ENCODE measurements around the gene LRRC8D. TPM values are rescaled to one million over a fixed set of nuclear protein-coding genes. Genes with fewer than 3 reads are reported as not detected.

LRRC8D gene
- total RNA-seq, 1 experiment from 2014 or later = 37.2 TPM

DNA sequence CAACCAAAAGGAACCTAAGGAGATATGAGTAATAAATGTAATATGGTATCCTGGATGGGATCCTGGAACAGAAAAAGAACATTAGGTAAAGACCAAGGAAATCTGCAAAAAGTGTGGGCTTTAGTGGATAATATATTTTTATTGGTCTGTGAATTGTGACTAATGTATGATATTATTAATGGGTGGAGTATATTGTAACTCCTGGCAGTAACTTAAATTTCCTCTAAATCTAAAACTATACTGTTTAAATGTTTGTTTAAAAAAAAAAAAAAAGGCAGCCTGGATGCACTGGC, 68.4 kb downstream of the LRRC8D start:
- peaks cover 0 to 4% (median 0%) of the 10 kb centered on the region in 3 experiments; a peak in 3 of 7 replicates for H3K36me3 Mint-ChIP-seq (ENCODE audit: insufficient read depth in 1 of 3, low read depth in 3 of 3)
- DNase-seq = no peak

More for the DNA sequence above, 68.4 kb downstream of the LRRC8D start:
- no peak overlapping the region for H3K23ac ChIP-seq (ENCODE audit: insufficient read length, low read depth, low read length)
- H3K79me1 ChIP-seq (ENCODE audit: insufficient read depth, low read depth, low read length, poor library complexity, severe bottlenecking) = peaks cover 3% of the 10 kb centered on the region
- no peaks in the 10 kb centered on the region for H3K9me3 Mint-ChIP-seq
- H4K20me1 ChIP-seq (ENCODE audit: control insufficient read depth, insufficient read depth, insufficient read length) = no peaks in the 10 kb centered on the region
- no peak overlapping the region for H4K91ac ChIP-seq (ENCODE audit: insufficient read length, low read depth, low read length)
- no peak overlapping the region for H2AK5ac ChIP-seq (ENCODE audit: insufficient read length, low read length)
- H3K18ac ChIP-seq (ENCODE audit: insufficient read length, low read depth, low read length) = no peak overlapping the region
- H2AFZ ChIP-seq (ENCODE audit: low read length) = no peak overlapping the region
- peaks cover 2% of the 10 kb centered on the region; the same call in 1 of the 2 replicates for H3K79me2 ChIP-seq (ENCODE audit: insufficient read depth, low read length)
- H2BK5ac ChIP-seq (ENCODE audit: insufficient read length, low read length) = no peak overlapping the region
- no peaks in the 10 kb centered on the region for H3K23me2 ChIP-seq (ENCODE audit: insufficient read length, low read depth, low read length, poor library complexity, severe bottlenecking)
- no peak overlapping the region for H3K14ac ChIP-seq (ENCODE audit: insufficient read depth, low read length)
- H2BK15ac ChIP-seq (ENCODE audit: low read depth, low read length) = no peak overlapping the region
- H2BK120ac ChIP-seq (ENCODE audit: low read depth, low read length, poor library complexity, severe bottlenecking) = no peak overlapping the region
- H2BK20ac ChIP-seq (ENCODE audit: low read depth, low read length, poor library complexity, severe bottlenecking) = no peak overlapping the region
- no peak overlapping the region for H3K9ac ChIP-seq (ENCODE audit: extremely low read depth, insufficient read length, low read length)
- no peak for TF ChIP-seq CTCF (conservative IDR thresholded peaks at IDR 0.05)
- H3K4me1 ChIP-seq (ENCODE audit: insufficient read depth, low read length) = peaks cover 3% of the 10 kb centered on the region; the same call in 1 of the 2 replicates
- H4K8ac ChIP-seq (replicated peaks; ENCODE audit: insufficient read length, low read depth, low read length) = no peak overlapping the region
- no peak overlapping the region for H2BK12ac ChIP-seq (ENCODE audit: insufficient read length, low read depth, low read length)
- no peak overlapping the region for H3K4me2 ChIP-seq (ENCODE audit: insufficient read depth, insufficient read length, low read length)
- no peak overlapping the region for H3K4ac ChIP-seq (ENCODE audit: low read depth, low read length)
- H3K27me3 Mint-ChIP-seq (ENCODE audit: low read depth) = no peaks in the 10 kb centered on the region
- H3K27ac ChIP-seq (ENCODE audit: insufficient read length, low read depth, low read length) = no peak overlapping the region
- H3K27ac Mint-ChIP-seq = no peak overlapping the region
- no peak overlapping the region for H3T11ph ChIP-seq (ENCODE audit: low read length)
- no peaks in the 10 kb centered on the region for H3K9me3 ChIP-seq (ENCODE audit: control insufficient read depth, low read depth, low read length)
- H4K5ac ChIP-seq (ENCODE audit: insufficient read length, low read depth, low read length) = no peak overlapping the region
- no peaks in the 10 kb centered on the region for H3K27me3 ChIP-seq (ENCODE audit: insufficient read depth, low read length)
- no peak overlapping the region for H3K56ac ChIP-seq (ENCODE audit: insufficient read length, low read depth, low read length)
- H3K4me3 Mint-ChIP-seq = no peak overlapping the region
- H3K4me1 Mint-ChIP-seq = peaks cover 17 to 22% of the 10 kb centered on the region in 2 experiments

Data from H9 (cell line).